Suprapubic skin (tissue), 3 donors: ENCODE data around the gene ULK1.

Experiments used
- CTCF ChIP-seq, 2 donors: fragments of 200-600 bp in 1 of 2; fragments of 450-650 bp in 1 of 2; sonication (generic) in 1 of 2; IDR thresholded peaks; one replicate each; pipeline ENCODE4 v1.5.1; 2016 to 2019; ENCODE audit warnings: antibody characterized with exemption in 2 of 2, mild to moderate bottlenecking in 1 of 2, moderate library complexity in 1 of 2
- EP300 ChIP-seq: sonication (generic); formaldehyde crosslinking; IDR thresholded peaks from one replicate; pipeline ENCODE4 v1.6.1; 2017; ENCODE audit warnings: antibody characterized with exemption

DNA sequence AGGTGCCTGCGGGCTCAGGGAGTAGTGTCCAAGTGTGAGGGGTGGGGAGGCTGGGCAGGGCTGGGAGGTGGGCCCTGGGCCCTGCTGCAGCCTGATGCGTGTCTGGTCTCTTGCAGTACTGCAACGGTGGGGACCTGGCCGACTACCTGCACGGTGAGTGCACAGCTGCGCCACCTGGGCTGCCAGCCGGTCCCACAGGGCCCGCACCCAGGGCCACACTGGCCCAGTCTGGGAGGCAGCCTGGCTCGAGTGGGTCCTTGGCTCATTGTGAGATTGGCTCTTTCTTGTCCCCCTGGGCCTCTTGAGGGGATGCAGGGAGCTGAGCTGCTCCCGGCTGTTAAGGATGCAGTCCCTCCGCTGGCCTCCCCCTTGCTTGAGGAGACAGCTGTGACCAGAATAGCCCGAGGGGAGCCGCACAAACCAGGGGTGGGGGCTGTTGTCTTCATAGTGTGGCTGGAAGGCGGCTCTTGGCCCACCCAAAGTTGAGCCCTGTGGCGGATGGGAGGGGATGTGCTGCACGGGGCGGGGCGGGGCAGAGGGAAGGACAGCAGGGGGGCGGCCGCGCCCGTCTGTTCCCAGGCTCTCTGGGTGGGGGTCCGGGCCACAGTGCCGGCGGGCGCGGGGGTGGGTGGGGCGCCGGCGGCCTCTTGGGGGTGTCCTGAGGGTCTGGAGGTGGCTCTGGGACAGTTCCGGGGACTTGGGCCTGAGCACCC is 13.1 kb downstream of the ULK1 start:
- TF ChIP-seq EP300 (no peak), CTCF (IDR thresholded peaks at IDR 0.05) (no peak)
